ENCODE data around the gene TNFAIP8. TPM values are rescaled to one million over a fixed set of nuclear protein-coding genes. Genes with fewer than 3 reads are reported as not detected.

The TNFAIP8 gene
- total RNA-seq, 4 donors from 2014 or later, result 19.5 to 44.6 (median 34.9) TPM

- Histone ChIP-seq H3K4me1 (peaks cover 35 to 84% (median 39%) of the 10 kb centered on the region in 3 donors), H3K9me3 (no peaks in the 10 kb centered on the region), H3K27ac (peak overlapping the region in 2 of 4 donors; percentile 72 to 77), H3K4me3 (no peak overlapping the region), H3K36me3 (no peaks in the 10 kb centered on the region), H3K27me3 (no peaks in the 10 kb centered on the region)
- intact Hi-C loops (cut with DNase I), result no loop called here
- no peak for TF ChIP-seq CTCF (IDR thresholded peaks at IDR 0.05)
- TF ChIP-seq POLR2A (IDR thresholded peaks at IDR 0.05), result no peak
- WGBS, 2 donors, result 75 to 77% methylated on average over 3 of the region's 3 CpGs
- DNase-seq, result no peak
Measured at GRCh38 chr5:119385536-119386128, 29.8 kb downstream of the TNFAIP8 start.

- peaks cover 35 to 88% (median 39%) of the 10 kb centered on the region in 3 donors for H3K4me1 ChIP-seq
- intact Hi-C loops (cut with DNase I), result no loop called here
- no peaks in the 10 kb centered on the region for H3K9me3 ChIP-seq
- H3K27ac ChIP-seq, result peak overlapping the region; percentile 44 to 80 (median 74)
- DNase-seq, result no peak
- H3K36me3 ChIP-seq, result no peaks in the 10 kb centered on the region
- H3K27me3 ChIP-seq, result no peaks in the 10 kb centered on the region
- no peak overlapping the region for H3K4me3 ChIP-seq
- WGBS, 2 donors, result 38 to 44% methylated on average over 6 of the region's 6 CpGs
- TF ChIP-seq CTCF (IDR thresholded peaks at IDR 0.05), result no peak
- no peak for TF ChIP-seq POLR2A (IDR thresholded peaks at IDR 0.05)
Measured at GRCh38 chr5:119386596-119387344, 31.0 kb downstream of the TNFAIP8 start.

- 35 to 38% methylated on average over 2 of the region's 2 CpGs for WGBS, 2 donors
- Histone ChIP-seq H3K27ac (peak overlapping the region; percentile 4 to 77 (median 60)), H3K4me3 (no peak overlapping the region), H3K4me1 (peaks cover 35 to 83% (median 39%) of the 10 kb centered on the region in 3 donors), H3K36me3 (peaks cover 0 to 6% (median under 1%) of the 10 kb centered on the region in 3 donors), H3K27me3 (no peaks in the 10 kb centered on the region), H3K9me3 (no peaks in the 10 kb centered on the region)
- intact Hi-C loops (cut with DNase I), result no loop called here
- TF ChIP-seq POLR2A (IDR thresholded peaks at IDR 0.05), result no peak
- no peak for DNase-seq
Measured at GRCh38 chr5:119387945-119388618, 32.3 kb downstream of the TNFAIP8 start.

- peaks cover 35 to 82% (median 43%) of the 10 kb centered on the region in 3 donors for H3K4me1 ChIP-seq
- H3K9me3 ChIP-seq, result no peaks in the 10 kb centered on the region
- intact Hi-C loops (cut with DNase I), result no loop called here
- H3K27ac ChIP-seq, result peak overlapping the region in 3 of 4 donors; percentile 1 to 77 (median 72)
- H3K36me3 ChIP-seq, result peaks cover 0 to 11% (median 6%) of the 10 kb centered on the region in 3 donors
- WGBS, 2 donors, result 74 to 89% methylated on average over 5 of the region's 5 CpGs
- H3K27me3 ChIP-seq, result no peaks in the 10 kb centered on the region
- DNase-seq, result no peak
- TF ChIP-seq CTCF (IDR thresholded peaks at IDR 0.05), result no peak
- no peak for TF ChIP-seq POLR2A (IDR thresholded peaks at IDR 0.05)
- no peak overlapping the region for H3K4me3 ChIP-seq
Measured at GRCh38 chr5:119388619-119389190, 32.9 kb downstream of the TNFAIP8 start.

GRCh38 chr5:119389288-119390030 lies 33.6 kb downstream of the TNFAIP8 start:
- Histone ChIP-seq H3K27me3 (no peaks in the 10 kb centered on the region), H3K4me3 (peak overlapping the region in 1 of 4 donors; percentile 13), H3K36me3 (peaks cover 0 to 11% (median 6%) of the 10 kb centered on the region in 3 donors), H3K9me3 (no peaks in the 10 kb centered on the region), H3K4me1 (peaks cover 35 to 82% (median 43%) of the 10 kb centered on the region in 3 donors), H3K27ac (peak overlapping the region; percentile 25 to 77 (median 48))
- intact Hi-C loops (cut with DNase I), result no loop called here
- WGBS, 2 donors, result 39 to 62% methylated on average over 3 of the region's 3 CpGs
- no peak for DNase-seq
- TF ChIP-seq CTCF (IDR thresholded peaks at IDR 0.05) (no peak), POLR2A (IDR thresholded peaks at IDR 0.05) (no peak)

All from esophagus squamous epithelium (tissue), 5 donors.